IPS-20b (cell line): ENCODE measurements around the gene NAALADL2.

Experiments
- H3K27ac ChIP-seq: one replicate; pipeline ENCODE4 v1.5.1; 2013; ENCODE audit warnings: low read length
- H3K27me3 ChIP-seq: 2 replicates; pipeline ENCODE4 v1.6.1; 2013; ENCODE audit warnings: mild to moderate bottlenecking, low read length, inconsistent platforms; ENCODE audit not compliant: insufficient read depth
- H3K36me3 ChIP-seq: 2 replicates; pipeline ENCODE4 v1.6.1; 2013; ENCODE audit warnings: low read depth, mild to moderate bottlenecking, inconsistent platforms, low read length, moderate library complexity; ENCODE audit not compliant: insufficient read depth
- H3K4me1 ChIP-seq: 2 replicates; pipeline ENCODE4 v1.6.1; 2013; ENCODE audit warnings: mild to moderate bottlenecking, control low read depth, inconsistent platforms, low read length, moderate library complexity; ENCODE audit not compliant: insufficient read depth
- H3K4me3 ChIP-seq: 2 replicates; pipeline ENCODE4 v1.5.1; 2013; ENCODE audit warnings: mild to moderate bottlenecking, low read length, inconsistent platforms
- H3K9ac ChIP-seq: 2 replicates; pipeline ENCODE4 v1.6.1; 2013; ENCODE audit warnings: low read depth, mild to moderate bottlenecking, inconsistent platforms, low read length, moderate library complexity
- H3K9me3 ChIP-seq: 2 replicates; pipeline ENCODE4 v1.6.1; 2013; ENCODE audit warnings: mild to moderate bottlenecking, low read depth, low read length, inconsistent platforms; ENCODE audit not compliant: insufficient read depth

NAALADL2 gene

DNA sequence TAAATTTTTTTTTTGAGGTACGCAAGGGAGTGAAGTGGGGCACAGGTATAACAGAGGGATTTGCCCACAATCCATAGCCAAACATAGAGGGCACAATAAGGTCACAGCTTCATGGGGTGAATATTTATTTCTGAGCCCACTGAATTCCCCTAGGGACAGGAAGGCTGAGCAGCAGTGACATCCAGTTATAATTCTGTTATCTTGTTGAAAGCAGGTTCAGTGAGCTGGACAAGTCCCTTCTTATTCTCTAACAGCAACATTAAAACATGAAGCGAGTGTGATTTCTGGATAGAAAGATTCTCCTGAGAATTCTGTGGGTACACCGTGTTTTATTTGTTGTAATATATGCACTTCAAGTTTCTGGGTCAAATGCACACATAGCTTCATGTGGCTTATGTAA is 538.2 kb downstream of the NAALADL2 start:
- no peak overlapping the region for H3K4me3 ChIP-seq
- H3K27me3 ChIP-seq: no peaks in the 10 kb centered on the region
- no peak overlapping the region for H3K9ac ChIP-seq
- peaks cover 3% of the 10 kb centered on the region; the same call in 1 of the 2 replicates for H3K4me1 ChIP-seq
- H3K36me3 ChIP-seq: no peaks in the 10 kb centered on the region
- H3K27ac ChIP-seq: no peak overlapping the region
- H3K9me3 ChIP-seq: no peaks in the 10 kb centered on the region

DNA sequence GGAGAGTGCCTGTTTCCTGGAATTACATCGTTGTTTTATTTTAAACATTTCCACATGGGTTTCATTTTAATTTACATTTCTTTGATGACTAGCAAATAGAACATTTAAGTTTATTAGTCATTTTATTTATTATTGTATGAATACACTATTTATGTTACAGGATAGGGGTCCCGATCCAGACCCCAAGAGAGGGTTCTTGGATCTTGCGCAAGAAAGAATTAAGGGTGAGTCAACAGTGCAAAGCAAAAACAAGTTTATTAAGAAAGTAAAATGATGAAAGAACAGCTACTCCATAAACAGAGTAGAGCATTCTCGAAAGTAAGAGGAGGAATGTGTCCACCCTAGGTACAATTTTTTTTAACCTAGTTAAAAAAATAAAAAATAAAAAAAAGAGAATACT is 539.5 kb downstream of the NAALADL2 start:
- no peak overlapping the region for H3K9ac ChIP-seq
- no peak overlapping the region for H3K27ac ChIP-seq
- H3K36me3 ChIP-seq: no peaks in the 10 kb centered on the region
- H3K9me3 ChIP-seq: no peaks in the 10 kb centered on the region
- no peak overlapping the region for H3K4me3 ChIP-seq
- no peaks in the 10 kb centered on the region for H3K27me3 ChIP-seq
- peaks cover 3% of the 10 kb centered on the region; the same call in 1 of the 2 replicates for H3K4me1 ChIP-seq

DNA sequence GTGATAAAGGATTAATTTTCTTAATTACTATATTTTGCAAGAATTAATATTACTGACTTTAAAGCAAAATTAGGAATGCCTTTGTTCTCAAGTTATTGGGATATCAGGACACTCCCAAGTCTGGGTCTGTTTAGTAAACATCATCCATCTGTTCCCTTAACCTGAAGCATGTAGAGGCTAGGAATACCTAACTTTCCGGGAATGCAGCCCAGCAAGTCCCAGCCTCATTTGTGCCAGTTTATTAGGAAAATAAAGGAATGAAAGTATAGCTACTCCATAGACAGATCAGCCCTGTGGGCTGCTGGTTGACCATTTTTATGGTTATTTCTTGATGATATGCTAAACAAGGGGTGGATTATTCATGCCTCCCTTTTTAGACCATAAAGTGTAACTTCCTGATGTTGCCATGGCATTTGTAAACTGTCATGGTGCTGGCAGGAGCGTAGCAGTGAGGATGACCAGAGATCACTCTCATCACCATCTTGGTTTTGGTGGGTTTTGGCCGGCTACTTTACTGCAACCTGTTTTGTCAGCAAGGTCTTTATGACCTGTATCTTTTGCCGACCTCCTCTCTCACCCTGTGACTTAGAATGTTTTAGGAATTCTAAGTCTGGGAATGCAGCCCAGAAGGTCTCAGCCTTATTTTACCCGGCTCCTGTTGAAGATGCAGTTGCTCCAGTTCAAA is 540.2 kb downstream of the NAALADL2 start:
- Histone ChIP-seq H3K4me1 (peaks cover 3% of the 10 kb centered on the region; the same call in 1 of the 2 replicates), H3K4me3 (no peak overlapping the region), H3K27me3 (no peaks in the 10 kb centered on the region), H3K27ac (no peak overlapping the region), H3K9me3 (no peaks in the 10 kb centered on the region), H3K9ac (no peak overlapping the region), H3K36me3 (no peaks in the 10 kb centered on the region)

DNA sequence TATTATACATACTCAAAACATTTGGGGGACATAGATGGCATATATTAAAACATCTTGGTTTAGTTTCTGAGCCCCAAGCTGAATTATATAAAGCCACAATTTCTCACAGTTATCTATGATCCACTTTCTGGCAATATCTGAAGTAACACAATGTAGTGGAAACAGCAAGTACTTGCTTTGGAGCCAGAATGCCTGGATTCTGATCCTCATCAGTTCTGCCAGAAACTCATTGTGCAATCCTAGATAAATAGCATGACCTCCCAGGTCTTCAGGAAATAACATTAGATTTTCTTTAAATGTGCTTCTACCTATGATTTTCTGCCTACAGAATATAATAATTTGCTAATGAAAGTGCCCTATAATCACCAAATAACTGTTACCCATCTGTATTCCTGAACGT is 544.9 kb downstream of the NAALADL2 start:
- 0 out of 2 replicates have a peak, but pooled peaks cover 3% of the 10 kb centered on the region for H3K4me1 ChIP-seq
- no peak overlapping the region for H3K9ac ChIP-seq
- H3K9me3 ChIP-seq: no peaks in the 10 kb centered on the region
- H3K4me3 ChIP-seq: no peak overlapping the region
- H3K36me3 ChIP-seq: no peaks in the 10 kb centered on the region
- no peaks in the 10 kb centered on the region for H3K27me3 ChIP-seq
- H3K27ac ChIP-seq: no peak overlapping the region

DNA sequence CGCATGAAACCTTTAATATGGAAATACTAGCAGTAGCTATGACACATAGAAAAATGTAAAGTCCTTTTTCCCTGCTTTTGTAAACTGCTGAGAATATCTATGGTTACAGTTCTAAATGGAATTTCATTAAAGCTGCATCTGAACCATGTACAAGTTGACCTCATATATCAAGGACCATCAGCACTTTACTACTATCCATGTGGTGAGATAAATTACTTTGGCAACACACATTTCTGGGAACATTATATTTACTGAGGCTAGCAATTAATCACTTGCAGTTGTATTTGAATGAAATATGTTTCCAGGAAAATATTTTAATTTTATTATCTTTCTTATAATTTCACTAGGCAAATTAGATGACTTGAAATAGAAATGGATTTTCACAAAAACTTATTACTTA is 545.5 kb downstream of the NAALADL2 start:
- no peaks in the 10 kb centered on the region for H3K27me3 ChIP-seq
- no peak overlapping the region for H3K9ac ChIP-seq
- H3K9me3 ChIP-seq: no peaks in the 10 kb centered on the region
- no peak overlapping the region for H3K27ac ChIP-seq
- no peak overlapping the region for H3K4me3 ChIP-seq
- 0 out of 2 replicates have a peak, but pooled peaks cover 3% of the 10 kb centered on the region for H3K4me1 ChIP-seq
- no peaks in the 10 kb centered on the region for H3K36me3 ChIP-seq

DNA sequence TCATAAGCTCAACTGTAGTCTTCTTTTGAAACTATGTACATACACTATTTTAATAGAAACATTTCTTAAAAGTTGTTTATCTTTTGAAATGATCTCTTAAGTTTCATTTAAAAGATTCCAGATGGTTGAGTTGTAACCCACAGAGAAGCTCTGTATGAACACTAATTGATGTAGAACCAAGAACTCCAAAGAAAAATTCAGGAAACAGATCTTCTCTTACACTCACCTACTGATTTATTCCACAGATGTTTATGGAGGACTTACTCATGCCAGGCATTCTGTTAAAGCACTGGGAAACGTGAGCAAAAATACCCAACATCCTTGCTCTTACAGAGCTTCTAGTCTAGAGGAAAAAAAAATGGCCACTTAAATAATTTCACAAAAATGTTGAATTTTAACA is 551.1 kb downstream of the NAALADL2 start:
- H3K27ac ChIP-seq: no peak overlapping the region
- H3K9me3 ChIP-seq: no peaks in the 10 kb centered on the region
- no peak overlapping the region for H3K9ac ChIP-seq
- H3K4me1 ChIP-seq: no peaks in the 10 kb centered on the region
- no peak overlapping the region for H3K4me3 ChIP-seq
- no peaks in the 10 kb centered on the region for H3K27me3 ChIP-seq
- no peaks in the 10 kb centered on the region for H3K36me3 ChIP-seq

DNA sequence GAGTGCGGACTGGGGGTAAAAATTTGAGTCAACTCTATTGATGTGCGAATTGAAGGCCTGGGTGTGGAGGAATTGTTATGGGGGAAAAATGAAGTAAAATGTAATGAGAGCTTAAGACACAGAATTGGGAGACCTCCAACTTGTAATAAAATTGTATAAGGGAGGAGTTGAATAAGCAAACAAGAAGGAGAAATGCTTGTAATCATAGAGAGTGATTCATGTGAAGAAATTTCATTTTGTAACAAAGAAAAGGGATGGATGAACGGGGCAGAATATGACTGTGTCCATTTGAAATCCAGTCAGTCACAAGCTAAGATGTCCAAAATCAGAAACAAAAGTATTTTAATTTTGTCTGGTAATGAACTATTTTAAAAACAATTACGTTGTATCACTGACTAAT is 552.3 kb downstream of the NAALADL2 start:
- Histone ChIP-seq H3K27ac (no peak overlapping the region), H3K4me1 (no peaks in the 10 kb centered on the region), H3K36me3 (no peaks in the 10 kb centered on the region), H3K4me3 (no peak overlapping the region), H3K9me3 (no peaks in the 10 kb centered on the region), H3K27me3 (no peaks in the 10 kb centered on the region), H3K9ac (no peak overlapping the region)

DNA sequence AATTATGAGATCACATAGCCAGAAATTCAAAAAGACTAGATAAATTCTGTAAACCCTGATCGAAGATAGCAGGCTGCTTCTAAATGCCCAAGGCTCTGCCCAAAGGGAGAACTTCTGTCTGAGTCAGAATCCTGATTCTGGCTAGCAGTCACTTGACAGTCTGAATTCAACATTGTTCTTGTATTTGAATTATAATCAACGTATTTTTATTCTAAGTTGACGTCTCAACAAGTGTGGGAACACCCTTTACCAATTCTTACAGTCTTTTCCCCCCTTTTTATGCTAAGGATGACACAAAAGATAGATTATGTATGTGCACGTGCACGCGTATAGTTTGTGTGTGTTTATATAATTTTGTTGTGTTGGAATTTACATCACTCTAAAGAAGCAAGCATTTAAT is 552.8 kb downstream of the NAALADL2 start:
- Histone ChIP-seq H3K9ac (no peak overlapping the region), H3K27ac (no peak overlapping the region), H3K36me3 (no peaks in the 10 kb centered on the region), H3K9me3 (no peaks in the 10 kb centered on the region), H3K4me1 (no peaks in the 10 kb centered on the region), H3K4me3 (no peak overlapping the region), H3K27me3 (no peaks in the 10 kb centered on the region)

DNA sequence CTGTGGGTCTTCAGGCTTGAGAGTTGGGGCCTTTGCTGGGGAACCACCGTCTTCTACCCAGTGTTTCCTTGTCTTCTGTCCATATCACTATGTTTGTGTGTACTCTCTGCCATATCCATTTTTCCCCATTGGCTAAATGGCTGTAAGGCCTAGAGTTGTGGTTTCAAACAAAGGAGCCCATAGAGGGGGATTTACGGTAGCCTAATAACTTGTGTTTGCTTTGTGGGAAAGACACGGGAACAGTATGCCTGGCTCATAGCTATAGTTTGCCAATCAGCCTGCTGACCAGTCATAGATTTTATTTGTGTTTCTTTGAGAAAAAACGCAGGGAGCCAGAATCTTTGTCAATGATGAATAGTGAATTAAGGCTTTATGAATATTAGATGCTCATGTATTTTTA is 554.8 kb downstream of the NAALADL2 start:
- Histone ChIP-seq H3K9ac (no peak overlapping the region), H3K27ac (no peak overlapping the region), H3K4me3 (no peak overlapping the region), H3K36me3 (no peaks in the 10 kb centered on the region), H3K27me3 (no peaks in the 10 kb centered on the region), H3K9me3 (no peaks in the 10 kb centered on the region), H3K4me1 (no peaks in the 10 kb centered on the region)

DNA sequence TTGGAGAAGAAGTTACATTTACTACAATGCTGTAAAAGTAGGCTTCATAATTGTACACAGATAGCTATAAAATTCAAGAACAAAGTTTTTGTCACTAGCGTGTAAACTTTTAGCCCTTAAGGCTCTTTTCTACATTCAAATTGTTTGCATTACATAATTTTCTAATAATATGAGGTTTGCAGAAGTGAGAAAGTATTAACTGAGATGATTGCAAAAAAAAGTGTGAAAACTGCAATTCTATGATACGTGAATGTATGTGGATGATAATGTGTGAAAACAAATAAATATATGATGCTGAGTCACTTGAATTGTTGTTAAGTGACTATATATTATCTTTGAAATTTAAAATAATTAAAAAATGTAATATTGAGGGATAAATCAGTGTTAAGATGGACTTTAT is 557.5 kb downstream of the NAALADL2 start:
- Histone ChIP-seq H3K9me3 (no peaks in the 10 kb centered on the region), H3K9ac (no peak overlapping the region), H3K4me3 (no peak overlapping the region), H3K4me1 (0 out of 2 replicates have a peak, but pooled peaks cover 2% of the 10 kb centered on the region), H3K27me3 (no peaks in the 10 kb centered on the region), H3K36me3 (no peaks in the 10 kb centered on the region), H3K27ac (no peak overlapping the region)

DNA sequence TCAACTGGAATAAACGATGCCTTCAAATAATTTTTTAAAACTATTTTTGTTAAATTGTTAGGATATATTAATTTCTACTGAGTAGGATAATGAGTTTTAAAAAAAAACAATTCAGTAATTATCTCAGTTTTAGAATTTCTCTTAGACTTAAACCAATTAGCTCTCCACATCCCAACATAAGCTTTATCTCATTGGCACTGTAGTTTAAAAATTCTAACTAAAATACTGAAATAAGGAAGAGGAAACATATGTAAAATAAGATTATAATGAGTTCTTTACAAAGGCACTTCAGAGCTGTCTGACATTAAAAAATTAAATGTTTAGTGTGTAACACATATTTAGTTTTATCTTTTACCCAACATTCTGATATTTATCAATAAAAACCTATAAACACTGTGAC is 558.3 kb downstream of the NAALADL2 start:
- Histone ChIP-seq H3K4me1 (peaks cover 8% of the 10 kb centered on the region; the same call in 1 of the 2 replicates), H3K36me3 (no peaks in the 10 kb centered on the region), H3K9me3 (no peaks in the 10 kb centered on the region), H3K4me3 (no peak overlapping the region), H3K27me3 (no peaks in the 10 kb centered on the region), H3K27ac (no peak overlapping the region), H3K9ac (no peak overlapping the region)

DNA sequence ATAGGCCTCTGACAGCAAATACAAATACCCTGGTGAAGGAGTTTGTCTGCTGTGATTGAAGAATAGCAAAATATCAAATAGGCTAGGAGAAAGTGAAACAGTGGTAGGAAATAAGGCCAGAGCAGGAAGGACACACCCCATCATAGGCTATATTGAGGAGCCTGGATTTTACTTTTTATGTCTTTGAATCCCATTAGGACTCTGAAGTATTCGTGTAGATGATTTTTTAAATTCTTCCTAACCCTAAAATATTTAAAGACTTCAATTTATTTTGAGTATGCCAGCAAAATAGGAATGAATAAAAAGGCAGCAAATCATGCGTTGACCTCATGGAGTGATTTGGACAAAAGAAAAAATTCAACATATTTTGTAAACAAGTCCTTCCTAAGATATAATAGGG is 562.8 kb downstream of the NAALADL2 start:
- no peaks in the 10 kb centered on the region for H3K9me3 ChIP-seq
- H3K4me1 ChIP-seq: peaks cover 8% of the 10 kb centered on the region; the same call in 1 of the 2 replicates
- H3K9ac ChIP-seq: no peak overlapping the region
- H3K27ac ChIP-seq: no peak overlapping the region
- no peak overlapping the region for H3K4me3 ChIP-seq
- H3K27me3 ChIP-seq: no peaks in the 10 kb centered on the region
- H3K36me3 ChIP-seq: no peaks in the 10 kb centered on the region
